ENCODE results near the gene SERPIND1. TPM values are rescaled to one million over a fixed set of nuclear protein-coding genes. Genes with fewer than 3 reads are reported as not detected.
A peak's percentile ranks its signal among the peaks of the same experiment; 100 is the strongest.

Gene SERPIND1
- total RNA-seq, 4 donors from 2014 or later, result 0.46 to 0.83 (median 0.50) TPM; not detected in 1

- DNase-seq (ENCODE audit: extremely low spot score), result no peak
- H3K27ac ChIP-seq (replicated peaks in 1 of 4), result no peak overlapping the region
- no peaks in the 10 kb centered on the region for H3K9me3 ChIP-seq
- no peaks in the 10 kb centered on the region for H3K4me1 ChIP-seq
- H3K27me3 ChIP-seq, result no peaks in the 10 kb centered on the region
- H3K4me3 ChIP-seq, result no peak overlapping the region
- intact Hi-C loops (cut with DNase I), result no loop called here
- H3K36me3 ChIP-seq, result peaks cover 82 to 100% (median 97%) of the 10 kb centered on the region in 4 donors
- TF ChIP-seq CTCF (IDR thresholded peaks at IDR 0.05) (no peak), POLR2A (IDR thresholded peaks at IDR 0.05; ENCODE audit: low read depth) (no peak)
- 85% methylated on average over 5 of the region's 6 CpGs for WGBS
Measured at GRCh38 chr22:20804650-20805049, 30.7 kb downstream of the SERPIND1 start.

- intact Hi-C loops (cut with DNase I), result no loop called here
- H3K27ac ChIP-seq (replicated peaks in 1 of 4), result no peak overlapping the region
- no peaks in the 10 kb centered on the region for H3K4me1 ChIP-seq
- H3K4me3 ChIP-seq, result no peak overlapping the region
- TF ChIP-seq POLR2AphosphoS5 (IDR thresholded peaks at IDR 0.05) (no peak), POLR2A (IDR thresholded peaks at IDR 0.05; ENCODE audit: low read depth) (no peak), EP300 (IDR thresholded peaks at IDR 0.05) (no peak), CTCF (IDR thresholded peaks at IDR 0.05) (no peak)
- no peaks in the 10 kb centered on the region for H3K9me3 ChIP-seq
- no peak for DNase-seq (ENCODE audit: extremely low spot score)
- H3K36me3 ChIP-seq, result peaks cover 78 to 100% (median 97%) of the 10 kb centered on the region in 4 donors
- WGBS, result 77% methylated on average over 3 of the region's 3 CpGs
- no peaks in the 10 kb centered on the region for H3K27me3 ChIP-seq
Measured at GRCh38 chr22:20805972-20806471, 32.1 kb downstream of the SERPIND1 start.

GRCh38 chr22:20807315-20807752 lies 33.4 kb downstream of the SERPIND1 start:
- TF ChIP-seq POLR2AphosphoS5 (IDR thresholded peaks at IDR 0.05), result peak in 1 of 2 donors; percentile 32
- no peak for TF ChIP-seq EP300 (IDR thresholded peaks at IDR 0.05)
- no peak for TF ChIP-seq CTCF (IDR thresholded peaks at IDR 0.05)
- TF ChIP-seq POLR2A (IDR thresholded peaks at IDR 0.05; ENCODE audit: low read depth), result no peak
- Histone ChIP-seq H3K27ac (replicated peaks in 1 of 4) (no peak overlapping the region), H3K36me3 (peaks cover 75 to 100% (median 96%) of the 10 kb centered on the region in 4 donors), H3K4me3 (no peak overlapping the region), H3K4me1 (no peaks in the 10 kb centered on the region), H3K27me3 (no peaks in the 10 kb centered on the region), H3K9me3 (no peaks in the 10 kb centered on the region)
- DNase-seq (ENCODE audit: extremely low spot score), result no peak
- intact Hi-C loops (cut with DNase I), result no loop called here
- WGBS, result 81% methylated on average over 4 of the region's 4 CpGs

- Histone ChIP-seq H3K27me3 (no peaks in the 10 kb centered on the region), H3K27ac (replicated peaks in 1 of 4) (no peak overlapping the region), H3K36me3 (peaks cover 70 to 100% (median 96%) of the 10 kb centered on the region in 4 donors), H3K4me3 (no peak overlapping the region), H3K4me1 (no peaks in the 10 kb centered on the region), H3K9me3 (no peaks in the 10 kb centered on the region)
- 91% methylated on average over 4 of the region's 4 CpGs for WGBS
- DNase-seq (ENCODE audit: extremely low spot score), result no peak
- intact Hi-C loops (cut with DNase I), result no loop called here
- TF ChIP-seq CTCF (IDR thresholded peaks at IDR 0.05) (no peak), POLR2AphosphoS5 (IDR thresholded peaks at IDR 0.05) (no peak), POLR2A (IDR thresholded peaks at IDR 0.05; ENCODE audit: low read depth) (no peak), EP300 (IDR thresholded peaks at IDR 0.05) (no peak)
Measured at GRCh38 chr22:20808844-20809243, 34.9 kb downstream of the SERPIND1 start.

All from esophagus muscularis mucosa (tissue), 4 donors.